Left forelimb (tissue), 1 donor: ENCODE results near the gene CPA2.
"Not testable (repeated sequence)": the region's sequence is repeated elsewhere in the genome, so short reads cannot be mapped to it uniquely, and the experiment has no call there.

Source experiments
- DNase-seq: peaks from one replicate; pipeline ENCODE4 v3.0.0-alpha.2; 2018; ENCODE audit warnings: low spot score

CPA2 gene

GRCh38 chr7:130266258-130266960 is at the start of gene CPA2:
CPA2 (plus strand) TSS chr7:130266863; CDS start chr7:130266882, 19 bp downstream.
- DNase-seq, result no peak

DNA sequence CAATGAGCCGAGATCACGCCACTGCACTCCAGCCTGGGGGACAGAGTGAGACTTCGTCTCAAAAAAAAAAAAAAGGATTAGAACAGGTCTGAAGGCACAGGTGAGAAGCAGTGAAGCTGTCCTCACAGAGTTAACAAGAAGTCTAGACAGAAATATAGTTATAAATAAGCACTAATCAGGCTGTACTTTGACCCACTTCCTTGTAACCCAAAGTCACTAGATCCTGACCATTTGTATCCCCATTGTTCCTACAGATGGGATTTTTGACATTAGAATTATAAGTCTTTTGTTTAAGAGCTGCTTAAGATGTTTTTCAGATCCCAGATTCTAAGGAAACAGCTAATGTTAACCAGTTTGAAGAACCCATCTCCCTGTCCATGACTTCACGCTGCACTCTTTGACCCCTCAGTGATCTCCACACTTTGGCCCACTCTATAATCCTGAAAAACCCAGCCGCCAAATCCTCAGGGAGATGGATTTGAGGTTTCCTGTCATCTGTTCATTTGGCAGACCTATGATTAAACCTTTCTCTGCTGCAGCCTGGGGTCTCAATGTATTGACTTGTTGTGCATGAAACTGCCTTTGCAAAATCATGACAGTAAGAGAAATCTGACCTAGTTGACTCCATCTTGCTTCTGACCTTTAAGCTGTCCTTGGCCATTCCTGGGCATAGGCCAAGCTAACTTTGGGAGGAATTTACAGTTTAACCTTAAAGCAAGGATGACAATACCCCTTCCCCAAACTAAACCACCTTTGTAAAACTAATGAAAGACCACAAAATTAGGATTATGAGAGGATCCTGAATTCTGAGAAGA is 47.6 kb upstream of the CPA2 start:
- no peak for DNase-seq

GRCh38 chr7:130219871-130220270 is 46.8 kb upstream of the CPA2 start:
- DNase-seq, result no peak

DNA sequence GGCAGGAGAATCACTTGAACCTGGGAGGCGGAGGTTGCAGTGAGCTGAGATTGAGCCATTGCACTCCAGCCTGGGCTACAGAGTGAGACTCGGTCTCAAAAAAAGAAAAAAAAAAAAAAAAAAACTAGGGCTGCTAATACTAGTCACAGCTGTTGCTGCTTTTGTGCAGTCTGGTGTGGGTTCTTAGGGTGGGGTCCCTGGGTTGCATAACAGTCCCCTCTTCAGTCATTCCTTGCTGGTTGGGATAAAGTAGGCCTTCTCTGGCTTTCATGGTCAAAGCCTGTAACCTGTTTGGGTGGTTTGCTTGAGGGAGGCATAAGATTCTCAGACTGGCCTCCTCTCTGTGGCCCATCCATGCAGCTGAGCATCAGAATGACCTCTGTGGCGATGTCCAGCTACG is 44.9 kb upstream of the CPA2 start:
- no peak for DNase-seq

- no peak for DNase-seq
These were observed 43.0 kb upstream of the CPA2 start for GRCh38 chr7:130223646-130224045.

DNA sequence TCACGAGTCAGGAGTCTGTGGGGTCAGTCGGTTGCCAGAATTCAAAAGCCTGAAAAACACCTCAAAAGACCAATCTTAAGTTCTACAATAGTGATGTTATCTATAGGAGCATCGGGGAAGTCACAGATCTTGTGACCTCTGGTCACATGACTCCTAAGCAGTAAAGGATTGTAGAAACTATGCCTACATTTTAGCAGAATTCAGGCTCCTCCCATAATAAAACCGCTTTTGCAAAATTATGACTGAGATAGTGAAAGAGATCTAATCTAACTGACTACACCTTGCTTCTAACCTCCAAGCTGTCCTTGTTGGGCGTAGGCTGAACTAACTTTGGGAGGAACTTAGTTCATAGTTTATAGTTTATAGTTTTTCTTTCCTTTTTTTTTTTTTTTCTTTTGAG is 42.5 kb upstream of the CPA2 start:
- DNase-seq, result no peak

GRCh38 chr7:130224923-130225322 is 41.7 kb upstream of the CPA2 start:
- not testable (repeated sequence) for DNase-seq

DNA sequence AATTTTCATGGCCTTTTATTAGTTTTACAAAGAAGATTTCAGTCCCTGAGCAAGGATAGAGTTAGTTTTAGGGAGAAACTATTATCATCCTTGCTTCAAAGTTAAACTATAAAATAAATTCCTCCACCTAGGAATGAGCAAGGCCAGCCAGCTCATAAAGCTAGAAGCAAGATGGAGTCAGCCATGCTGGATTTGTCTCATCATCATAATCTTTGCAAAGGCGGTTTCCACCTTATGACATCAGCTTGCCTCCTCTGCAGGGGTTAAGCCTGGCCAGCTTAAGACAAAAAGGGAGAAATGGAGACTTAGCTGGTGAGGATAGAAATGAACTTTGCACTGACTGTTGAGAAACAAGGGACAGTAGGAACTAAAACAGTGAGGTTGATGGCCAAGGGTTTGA is 40.3 kb upstream of the CPA2 start:
- DNase-seq, result no peak

GRCh38 chr7:130227883-130228575 is 38.6 kb upstream of the CPA2 start:
- no peak for DNase-seq

DNA sequence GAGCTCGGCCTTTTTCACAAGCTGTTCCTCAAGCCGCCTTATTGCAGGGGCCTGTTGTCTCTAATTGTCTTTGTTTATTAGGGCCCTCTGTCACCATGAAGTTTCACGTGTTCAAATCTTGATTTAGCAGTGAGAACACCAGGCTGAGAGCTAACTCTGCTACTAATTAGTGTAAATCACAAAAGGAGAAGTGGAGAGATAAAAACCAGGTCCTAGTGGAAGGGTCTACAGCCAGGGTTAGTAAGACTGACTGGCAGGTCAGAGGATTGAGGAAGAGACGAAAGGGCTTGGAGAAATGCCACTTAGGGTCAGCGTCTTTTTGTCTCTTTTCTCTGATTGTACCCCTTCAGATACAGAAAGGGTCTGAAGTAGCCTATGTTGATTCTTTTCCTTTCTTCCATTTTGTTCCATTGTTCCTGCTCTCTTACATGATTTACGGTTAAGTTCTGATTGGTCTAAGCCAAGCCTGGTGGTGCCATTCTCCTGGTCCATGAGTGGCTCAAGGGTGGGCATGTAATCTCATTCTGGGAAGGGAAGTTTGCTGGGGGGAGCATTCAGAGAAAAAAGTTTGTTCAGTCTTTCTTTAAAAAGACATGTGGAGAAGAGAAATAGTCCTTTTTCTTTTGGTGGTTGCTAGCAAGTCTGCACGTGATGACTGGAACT is 37.7 kb upstream of the CPA2 start:
- no peak for DNase-seq

DNA sequence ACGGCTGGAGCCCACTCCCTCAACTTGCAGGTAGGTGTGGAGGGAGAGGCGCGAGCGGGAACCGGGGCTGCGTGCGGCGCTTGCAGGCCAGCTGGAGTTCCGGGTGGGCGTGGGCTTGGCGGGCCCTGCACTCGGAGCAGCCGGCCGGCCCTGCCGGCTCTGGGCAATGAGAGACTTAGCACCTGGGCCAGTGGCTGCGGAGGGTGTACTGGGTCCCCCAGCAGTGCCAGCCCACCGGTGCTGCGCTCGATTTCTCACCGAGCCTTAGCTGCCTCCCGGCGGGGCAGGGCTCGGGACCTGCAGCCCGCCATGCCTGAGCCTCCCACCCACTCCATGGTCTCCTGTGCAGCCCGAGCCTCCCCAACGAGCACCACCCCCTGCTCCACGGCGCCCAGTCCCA is 36.7 kb upstream of the CPA2 start:
- not testable (repeated sequence) for DNase-seq

GRCh38 chr7:130231792-130232191 is 34.9 kb upstream of the CPA2 start:
- DNase-seq, result no peak

DNA sequence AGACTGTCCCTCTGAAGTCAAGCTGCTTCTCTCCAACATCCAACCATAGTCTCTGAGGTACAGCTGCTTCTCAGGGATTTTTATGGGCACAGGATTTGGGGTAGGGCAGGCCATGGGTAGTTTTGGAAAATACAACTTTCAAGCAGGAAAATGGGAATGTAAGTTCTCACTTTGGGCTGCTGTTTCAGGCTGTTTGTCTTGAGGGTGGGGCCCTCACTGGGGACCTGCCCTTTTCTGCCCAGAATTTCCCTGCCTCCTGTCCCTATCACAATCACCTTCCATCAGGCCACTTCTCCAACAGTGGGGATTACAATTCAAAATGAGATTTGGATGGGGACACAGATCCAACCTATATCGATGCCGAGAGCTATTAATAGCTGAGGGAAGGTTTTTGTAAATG is 34.5 kb upstream of the CPA2 start:
- no peak for DNase-seq

DNA sequence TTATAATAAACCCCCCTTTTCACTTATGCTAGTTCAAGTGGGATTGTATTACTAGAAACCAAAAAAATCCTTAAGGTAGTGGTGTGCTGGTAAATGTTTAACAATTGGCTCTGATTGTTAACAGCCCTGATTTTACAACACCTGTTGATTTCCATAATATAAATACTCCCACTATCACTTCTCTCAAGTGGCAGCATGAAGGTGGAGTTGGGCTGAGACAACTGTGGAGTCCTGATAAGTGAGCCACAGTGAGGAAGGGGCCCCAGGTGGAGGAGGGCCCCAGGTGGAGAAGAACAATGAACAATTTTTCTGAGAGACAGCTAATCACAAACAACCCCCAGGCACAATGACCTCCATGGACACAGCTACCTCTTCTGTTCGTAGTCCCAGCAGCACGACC is 32.6 kb upstream of the CPA2 start:
- no peak for DNase-seq

- not testable (repeated sequence) for DNase-seq
These were observed 30.3 kb upstream of the CPA2 start for GRCh38 chr7:130236361-130236760.

DNA sequence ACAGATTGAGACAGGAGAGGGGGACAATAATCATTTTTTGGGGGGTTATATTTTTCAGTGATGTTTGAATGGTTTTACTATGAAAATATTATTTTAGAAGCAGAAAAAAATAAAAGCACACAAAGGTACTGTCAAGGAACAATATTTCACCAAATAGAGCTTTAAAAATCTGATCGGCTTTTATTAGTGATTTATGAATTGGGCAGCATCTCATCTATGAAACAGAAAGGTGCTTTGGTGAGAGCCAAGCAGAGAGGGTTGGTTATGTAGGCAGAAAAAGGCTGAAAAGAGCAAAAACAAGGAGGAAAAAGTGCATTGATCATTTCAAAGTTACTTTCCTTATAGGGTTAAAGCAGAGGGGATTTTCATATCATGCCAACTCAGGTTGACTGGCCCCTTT is 26.4 kb upstream of the CPA2 start:
- DNase-seq, result no peak

DNA sequence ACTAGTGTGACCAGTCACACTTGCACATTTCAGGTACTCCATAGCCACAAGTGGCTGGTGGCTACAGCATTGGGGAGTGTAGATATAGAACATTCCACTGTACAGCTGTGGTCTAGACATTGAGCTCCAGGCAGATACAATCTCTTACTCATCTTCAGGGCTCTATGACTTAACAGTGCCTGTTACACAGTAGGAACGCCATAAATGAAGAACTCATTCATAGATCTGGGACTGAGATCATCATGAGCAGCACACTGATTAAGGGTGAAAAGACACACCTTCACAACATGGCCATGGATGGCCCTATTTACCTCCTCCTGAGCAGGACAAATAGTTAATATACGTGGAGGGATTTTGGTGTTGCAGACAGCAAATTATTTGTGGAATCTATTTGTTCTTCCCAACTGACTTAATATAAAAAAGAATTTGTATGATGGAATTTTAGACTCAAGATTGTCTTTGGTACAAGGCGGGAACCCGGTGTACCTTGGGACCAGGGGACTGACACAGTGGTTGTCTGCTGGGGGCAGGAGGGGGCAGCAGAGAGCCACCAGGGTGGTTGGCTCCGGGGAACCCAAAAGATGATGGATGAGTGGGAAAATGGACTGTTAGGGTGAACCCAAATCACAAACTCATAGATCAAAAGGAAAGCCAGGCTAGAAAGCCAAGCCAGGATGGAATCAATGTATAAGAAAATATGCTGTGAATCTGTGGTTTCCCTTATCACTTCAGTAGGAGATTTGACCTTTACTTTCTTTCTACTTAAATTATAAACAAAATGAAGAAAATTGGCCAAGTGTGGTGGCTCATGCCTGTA is 24.3 kb upstream of the CPA2 start:
- peak; percentile 70 for DNase-seq

DNA sequence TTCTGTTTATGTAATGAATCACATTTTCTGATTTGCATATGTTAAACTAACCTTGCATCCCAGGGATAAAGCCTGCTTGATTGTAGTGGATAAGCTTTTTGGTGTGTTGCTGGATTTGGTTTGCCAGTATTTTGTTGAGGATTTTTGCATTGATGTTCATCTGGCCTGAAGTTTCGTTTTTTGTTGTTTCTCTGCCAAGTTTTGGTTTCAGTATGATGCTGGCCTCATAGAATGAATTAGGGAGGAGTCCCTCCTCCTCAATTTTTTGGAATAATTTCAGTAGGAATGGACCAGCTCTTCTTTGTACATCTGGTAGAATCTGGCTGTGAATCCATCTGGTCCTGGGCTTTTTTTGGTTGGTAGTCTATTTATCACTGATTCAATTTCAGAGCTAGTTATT is 23.2 kb upstream of the CPA2 start:
- not testable (repeated sequence) for DNase-seq

- DNase-seq, result not testable (repeated sequence)
These were observed 20.2 kb upstream of the CPA2 start for GRCh38 chr7:130246491-130246890.

- DNase-seq, result not testable (repeated sequence)
These were observed 17.8 kb upstream of the CPA2 start for GRCh38 chr7:130248842-130249241.

DNA sequence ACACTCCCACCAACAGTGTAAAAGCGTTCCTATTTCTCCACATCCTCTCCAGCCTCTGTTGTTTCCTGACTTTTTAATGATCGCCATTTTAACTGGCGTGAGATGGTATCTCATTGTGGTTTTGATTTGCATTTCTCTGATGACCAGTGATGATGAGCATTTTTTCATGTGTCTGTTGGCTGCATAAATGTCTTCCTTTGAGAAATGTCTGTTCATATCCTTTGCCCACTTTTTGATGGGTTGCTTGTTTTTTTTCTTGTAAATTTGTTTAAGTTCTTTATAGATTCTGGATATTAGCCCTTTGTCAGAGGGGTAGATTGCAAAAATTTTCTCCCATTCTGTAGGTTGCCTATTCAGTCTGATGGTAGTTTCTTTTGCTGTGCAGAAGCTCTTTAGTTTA is 17.0 kb upstream of the CPA2 start:
- not testable (repeated sequence) for DNase-seq
